ENCODE measurements around the gene OR10Z1.

DNA sequence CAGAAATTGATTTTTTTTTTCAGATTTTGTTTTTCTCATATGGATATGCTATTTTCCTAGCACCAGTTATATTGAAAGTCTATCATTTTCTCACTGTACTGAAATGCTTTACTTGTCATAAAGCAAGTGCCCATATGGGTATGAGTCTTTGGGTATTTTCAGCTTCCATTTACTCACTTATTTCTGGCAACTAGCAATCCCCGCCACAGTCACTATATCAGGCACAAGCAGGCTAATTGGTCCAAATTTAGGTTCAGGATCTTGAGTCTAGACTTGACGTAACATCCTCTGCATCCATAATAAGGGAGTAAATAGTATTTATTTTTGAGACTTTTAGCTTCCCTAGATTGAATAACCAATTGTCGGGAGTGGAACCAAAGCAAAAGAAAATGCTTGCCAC is 27.5 kb upstream of the OR10Z1 start:
- TF ChIP-seq POLR2A (IDR thresholded peaks at IDR 0.05; ENCODE audit: extremely low read depth, insufficient read length) = no peak
- TF ChIP-seq, protein P1, sequence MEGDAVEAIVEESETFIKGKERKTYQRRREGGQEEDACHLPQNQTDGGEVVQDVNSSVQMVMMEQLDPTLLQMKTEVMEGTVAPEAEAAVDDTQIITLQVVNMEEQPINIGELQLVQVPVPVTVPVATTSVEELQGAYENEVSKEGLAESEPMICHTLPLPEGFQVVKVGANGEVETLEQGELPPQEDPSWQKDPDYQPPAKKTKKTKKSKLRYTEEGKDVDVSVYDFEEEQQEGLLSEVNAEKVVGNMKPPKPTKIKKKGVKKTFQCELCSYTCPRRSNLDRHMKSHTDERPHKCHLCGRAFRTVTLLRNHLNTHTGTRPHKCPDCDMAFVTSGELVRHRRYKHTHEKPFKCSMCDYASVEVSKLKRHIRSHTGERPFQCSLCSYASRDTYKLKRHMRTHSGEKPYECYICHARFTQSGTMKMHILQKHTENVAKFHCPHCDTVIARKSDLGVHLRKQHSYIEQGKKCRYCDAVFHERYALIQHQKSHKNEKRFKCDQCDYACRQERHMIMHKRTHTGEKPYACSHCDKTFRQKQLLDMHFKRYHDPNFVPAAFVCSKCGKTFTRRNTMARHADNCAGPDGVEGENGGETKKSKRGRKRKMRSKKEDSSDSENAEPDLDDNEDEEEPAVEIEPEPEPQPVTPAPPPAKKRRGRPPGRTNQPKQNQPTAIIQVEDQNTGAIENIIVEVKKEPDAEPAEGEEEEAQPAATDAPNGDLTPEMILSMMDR (IDR thresholded peaks at IDR 0.05; ENCODE audit: low read depth, low read length) = no peak
- TF ChIP-seq MYC (IDR thresholded peaks at IDR 0.05; ENCODE audit: low read depth, low read length) = no peak
- TF ChIP-seq, protein P2, sequence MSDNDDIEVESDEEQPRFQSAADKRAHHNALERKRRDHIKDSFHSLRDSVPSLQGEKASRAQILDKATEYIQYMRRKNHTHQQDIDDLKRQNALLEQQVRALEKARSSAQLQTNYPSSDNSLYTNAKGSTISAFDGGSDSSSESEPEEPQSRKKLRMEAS (IDR thresholded peaks at IDR 0.05; ENCODE audit: low read depth, low read length) = no peak
